H1 (cell line): Measurements from ENCODE around the gene CIZ1. TPM values are rescaled to one million over a fixed set of nuclear protein-coding genes. Genes with fewer than 3 reads are reported as not detected.

ENCODE experiments used
- CTCF ChIA-PET: fragments of 300-600 bp; sonication (Branson Sonifier 250); formaldehyde crosslinking; loops from one replicate; lab custom pipeline; 2021; ENCODE audit not compliant: partially characterized antibody; lab: Charles Lee
- POLR2A ChIA-PET: fragments of 300-600 bp; sonication (Branson Sonifier 250); formaldehyde crosslinking; loops from one replicate; lab custom pipeline; 2021; ENCODE audit warnings: inconsistent platforms; ENCODE audit not compliant: partially characterized antibody; lab: Charles Lee
- DNase-seq, 2 experiments: peaks; one replicate each; pipeline versions ENCODE4 v3.0.0 to v3.0.0-alpha.2; 2010 to 2022; ENCODE audit warnings: low spot score in 2 of 2, low read depth in 1 of 2, mixed read lengths in 1 of 2
- FAIRE-seq: peaks from 2 replicates; lab custom pipeline; 2011; peaks lifted over from hg19 to GRCh38; lab: Jason Lieb, UNC
- H2AFZ ChIP-seq: 2 replicates; pipeline ENCODE4 v1.8.1; 2012; ENCODE audit warnings: low read length, inconsistent platforms
- H2AK5ac ChIP-seq: 2 replicates; pipeline ENCODE4 v1.6.1; 2013; ENCODE audit warnings: low read depth, low read length
- H2BK120ac ChIP-seq: replicated peaks from 2 replicates; pipeline ENCODE3; 2013; ENCODE audit warnings: low read depth, low read length, inconsistent platforms
- H2BK12ac ChIP-seq: 2 replicates; pipeline ENCODE4 v1.6.1; 2013; ENCODE audit warnings: low read depth, low read length
- H2BK15ac ChIP-seq: 2 replicates; pipeline ENCODE4 v1.6.1; 2013; ENCODE audit warnings: low read length
- H2BK20ac ChIP-seq: 2 replicates; pipeline ENCODE4 v1.6.1; 2013; ENCODE audit warnings: low read length
- H2BK5ac ChIP-seq: 2 replicates; pipeline ENCODE4 v1.6.1; 2013; ENCODE audit warnings: low read depth, low read length
- H3K14ac ChIP-seq: 2 replicates; pipeline ENCODE4 v1.6.1; 2013; ENCODE audit warnings: inconsistent platforms; ENCODE audit not compliant: insufficient read length
- H3K18ac ChIP-seq: 2 replicates; pipeline ENCODE4 v1.6.1; 2013; ENCODE audit warnings: low read length; ENCODE audit errors: extremely low read depth
- H3K23ac ChIP-seq: 2 replicates; pipeline ENCODE4 v1.6.1; 2013; ENCODE audit warnings: inconsistent platforms; ENCODE audit not compliant: insufficient read length
- H3K23me2 ChIP-seq: 2 replicates; pipeline ENCODE4 v1.6.1; 2013; ENCODE audit warnings: low read depth, low read length
- H3K27ac ChIP-seq: 2 replicates; pipeline ENCODE4 v1.6.1; 2011; ENCODE audit warnings: low read depth, low read length, inconsistent platforms
- H3K27me3 ChIP-seq, 4 experiments: replicated peaks in 1 of 4; 1 replicate in 1 of 4; 2 replicates in 3 of 4; pipeline versions ENCODE4 v1.6.1 to v1.8.1; 2011 to 2013; ENCODE audit warnings: low read length in 3 of 4, mild to moderate bottlenecking in 3 of 4, inconsistent platforms in 2 of 4, mixed read lengths in 2 of 4, moderate library complexity in 1 of 4; ENCODE audit not compliant: control insufficient read depth in 3 of 4, insufficient read depth in 3 of 4; ENCODE audit errors: extremely low read depth in 1 of 4
- H3K36me3 ChIP-seq, 4 experiments: 2 replicates each; pipeline versions ENCODE4 v1.6.1 to v1.8.1; 2011 to 2013; ENCODE audit warnings: mild to moderate bottlenecking in 4 of 4, low read length in 3 of 4, moderate library complexity in 2 of 4, control low read depth in 1 of 4, inconsistent platforms in 1 of 4; ENCODE audit not compliant: insufficient read depth in 4 of 4, control insufficient read depth in 2 of 4
- H3K4ac ChIP-seq: replicated peaks from 2 replicates; pipeline ENCODE3; 2013; ENCODE audit warnings: low read length, low read depth, mixed read lengths, inconsistent platforms; ENCODE audit not compliant: insufficient read length
- H3K4me1 ChIP-seq, 4 experiments: replicated peaks in 1 of 4; 1 replicate in 1 of 4; 2 replicates in 3 of 4; pipeline versions ENCODE4 v1.6.1 to v1.8.1; 2011 to 2013; ENCODE audit warnings: low read length in 3 of 4, inconsistent platforms in 2 of 4, mixed read lengths in 1 of 4; ENCODE audit not compliant: insufficient read depth in 4 of 4, control insufficient read depth in 3 of 4
- H3K4me2 ChIP-seq, 2 experiments: 2 replicates each; pipeline versions ENCODE4 v1.6.1 to v1.8.1; 2011 to 2013; ENCODE audit warnings: low read depth in 2 of 2, low read length in 2 of 2, control low read depth in 1 of 2, inconsistent platforms in 1 of 2, mild to moderate bottlenecking in 1 of 2; ENCODE audit not compliant: insufficient read depth in 1 of 2
- H3K4me3 ChIP-seq, 4 experiments: fragments of 200-600, 300-600 bp in 1 of 4; sonication (generic), shearing (Covaris generic), sonication (Bioruptor Twin) in 1 of 4; 2 replicates each; pipeline versions ENCODE4 v1.5.1 to v1.8.1; 2011 to 2016; ENCODE audit warnings: low read length in 4 of 4, low read depth in 3 of 4, control low read depth in 2 of 4, inconsistent platforms in 2 of 4, mild to moderate bottlenecking in 2 of 4, mixed read lengths in 1 of 4, moderate library complexity in 1 of 4; ENCODE audit not compliant: insufficient read depth in 2 of 4; ENCODE audit errors: extremely low read depth in 1 of 4
- H3K56ac ChIP-seq: replicated peaks from 2 replicates; pipeline ENCODE3; 2013; ENCODE audit warnings: low read depth, mild to moderate bottlenecking, mixed read lengths, low read length, inconsistent platforms; ENCODE audit not compliant: insufficient read length
- H3K79me1 ChIP-seq: 2 replicates; pipeline ENCODE4 v1.6.1; 2013; ENCODE audit warnings: low read depth, low read length, control low read depth
- H3K79me2 ChIP-seq, 2 experiments: 2 replicates each; pipeline versions ENCODE4 v1.6.1 to v1.8.1; 2012 to 2013; ENCODE audit warnings: low read length in 2 of 2, mild to moderate bottlenecking in 2 of 2, inconsistent platforms in 1 of 2; ENCODE audit not compliant: insufficient read depth in 2 of 2, control insufficient read depth in 1 of 2
- H3K9ac ChIP-seq, 4 experiments: replicated peaks in 1 of 4; 1 replicate in 1 of 4; 2 replicates in 3 of 4; pipeline versions ENCODE4 v1.6.1 to v1.8.1; 2011 to 2013; ENCODE audit warnings: low read depth in 3 of 4, low read length in 3 of 4, control low read depth in 2 of 4, mild to moderate bottlenecking in 2 of 4, moderate library complexity in 2 of 4, inconsistent platforms in 1 of 4; ENCODE audit errors: extremely low read depth in 1 of 4
- H3K9me3 ChIP-seq, 2 experiments: 2 replicates each; pipeline versions ENCODE4 v1.6.1 to v1.8.1; 2012 to 2013; ENCODE audit warnings: mild to moderate bottlenecking in 2 of 2, moderate library complexity in 2 of 2, control low read depth in 1 of 2, inconsistent platforms in 1 of 2, low read depth in 1 of 2, low read length in 1 of 2, mixed read lengths in 1 of 2; ENCODE audit not compliant: insufficient read depth in 2 of 2
- H4K20me1 ChIP-seq, 2 experiments: replicated peaks in 1 of 2; 2 replicates each; pipeline versions ENCODE3 to v1.8.1; 2011 to 2013; ENCODE audit warnings: inconsistent platforms in 2 of 2, low read length in 2 of 2, mild to moderate bottlenecking in 1 of 2; ENCODE audit not compliant: insufficient read depth in 2 of 2, control insufficient read depth in 1 of 2
- H4K5ac ChIP-seq: 2 replicates; pipeline ENCODE4 v1.6.1; 2013; ENCODE audit warnings: low read length, low read depth, mixed read lengths, inconsistent platforms; ENCODE audit not compliant: insufficient read length
- H4K8ac ChIP-seq: 2 replicates; pipeline ENCODE4 v1.8.0; 2013; ENCODE audit warnings: mild to moderate bottlenecking, moderate library complexity, low read length, inconsistent platforms; ENCODE audit not compliant: insufficient read depth; ENCODE audit errors: extremely low read depth
- H4K91ac ChIP-seq: replicated peaks from 2 replicates; pipeline ENCODE3; 2013; ENCODE audit warnings: low read length, mixed read lengths, inconsistent platforms; ENCODE audit not compliant: insufficient read length
- BRCA1 ChIP-seq: IDR thresholded peaks from 2 replicates; pipeline ENCODE4 v1.6.1; 2012; ENCODE audit warnings: low read depth, low read length, improper control_type of control experiment
- CHD2 ChIP-seq: IDR thresholded peaks from 2 replicates; pipeline ENCODE4 v1.6.1; 2012; ENCODE audit warnings: low read length, improper control_type of control experiment
- GTF2F1 ChIP-seq: IDR thresholded peaks from 2 replicates; pipeline ENCODE4 v1.6.1; 2012; ENCODE audit warnings: low read depth, low read length, improper control_type of control experiment, borderline replicate concordance
- JUND ChIP-seq: IDR thresholded peaks from 2 replicates; pipeline ENCODE4 v1.6.1; 2011; ENCODE audit warnings: mild to moderate bottlenecking, improper control_type of control experiment, low read length
- KDM4A ChIP-seq: IDR thresholded peaks from one replicate; pipeline ENCODE4 v1.7.1; 2012; ENCODE audit warnings: low read depth, mild to moderate bottlenecking, moderate library complexity, low read length, inconsistent platforms; ENCODE audit not compliant: severe bottlenecking
- POLR2AphosphoS5 ChIP-seq: IDR thresholded peaks from 2 replicates; pipeline ENCODE4 v1.6.1; 2011; ENCODE audit warnings: low read depth, low read length
- RNF2 ChIP-seq: fragments of 200-900, 300-1000 bp; sonication (generic); IDR thresholded peaks from 2 replicates; pipeline ENCODE4 v1.7.1; 2016; ENCODE audit warnings: borderline replicate concordance, low read depth, mild to moderate bottlenecking, antibody characterized with exemption, low read length; ENCODE audit not compliant: poor library complexity, severe bottlenecking; ENCODE audit errors: missing control alignments
- SIN3A ChIP-seq, 2 experiments: IDR thresholded peaks in 1 of 2; conservative IDR thresholded peaks in 1 of 2; 2 replicates each; pipeline ENCODE4 v1.6.1; 2011 to 2012; ENCODE audit warnings: low read length in 2 of 2, improper control_type of control experiment in 1 of 2, low read depth in 1 of 2, mild to moderate bottlenecking in 1 of 2
- SRF ChIP-seq: IDR thresholded peaks from 2 replicates; pipeline ENCODE4 v1.6.1; 2011; ENCODE audit warnings: mild to moderate bottlenecking, low read depth, low read length, moderate library complexity
- SUZ12 ChIP-seq: fragments of 200-600 bp; sonication (generic); IDR thresholded peaks from 2 replicates; pipeline ENCODE4 v1.6.1; 2012; ENCODE audit warnings: mild to moderate bottlenecking, inconsistent platforms, low read length, moderate library complexity, mixed read lengths
- ZNF274 ChIP-seq: IDR thresholded peaks from 2 replicates; pipeline ENCODE4 v1.7.0; 2012; ENCODE audit warnings: low read length, borderline replicate concordance; ENCODE audit errors: extremely low read depth
- WGBS, 2 experiments: shearing (Covaris generic) in 1 of 2; methylation state at CpG; one replicate each; pipeline versions ENCODE4 v1.1.6 to v1.1.7; 2013 to 2015; ENCODE audit warnings: low lambda C conversion rate in 2 of 2, mixed read lengths in 2 of 2, inconsistent platforms in 1 of 2, low coverage in 1 of 2, missing lambda C conversion rate in 1 of 2; ENCODE audit not compliant: insufficient replicate concordance in 2 of 2, insufficient coverage in 1 of 2, insufficient read length in 1 of 2; ENCODE audit errors: extremely low coverage in 1 of 2, missing lambda C conversion rate in 1 of 2; 5-methylcytosine and 5-hydroxymethylcytosine counted together
- polyA plus RNA-seq, 7 experiments: library from polyadenylated mRNA; depleted of rRNA in 3 of 7; stranded (reverse) in 5 of 7; unstranded in 2 of 7; fragments of >200 nt in 5 of 7; fragments of 200-250 nt in 2 of 7; gene quantifications; 1 replicate in 5 of 7; 2 replicates in 1 of 7; 4 replicates in 1 of 7; pipeline versions ENCODE4 v1.2.1 to v1.2.3, GENCODE V29; 2011 to 2013; ENCODE audit warnings: missing spikeins in 2 of 7, mixed read lengths in 2 of 7
- total RNA-seq: library from RNA; stranded (reverse); fragmentation: NEBNext Ultra II Directional; extraction: Animal tissue kit (Norgen Biotek cat#: 25700); gene quantifications from 2 replicates; pipeline ENCODE4 v1.2.1, GENCODE V29; 2021

Gene CIZ1
- total and polyA plus RNA-seq, 2 of the 8 experiments (the other 6 are each of a cell fraction or from before 2014, with no cell fraction given) = 66.0 to 107 TPM

DNA sequence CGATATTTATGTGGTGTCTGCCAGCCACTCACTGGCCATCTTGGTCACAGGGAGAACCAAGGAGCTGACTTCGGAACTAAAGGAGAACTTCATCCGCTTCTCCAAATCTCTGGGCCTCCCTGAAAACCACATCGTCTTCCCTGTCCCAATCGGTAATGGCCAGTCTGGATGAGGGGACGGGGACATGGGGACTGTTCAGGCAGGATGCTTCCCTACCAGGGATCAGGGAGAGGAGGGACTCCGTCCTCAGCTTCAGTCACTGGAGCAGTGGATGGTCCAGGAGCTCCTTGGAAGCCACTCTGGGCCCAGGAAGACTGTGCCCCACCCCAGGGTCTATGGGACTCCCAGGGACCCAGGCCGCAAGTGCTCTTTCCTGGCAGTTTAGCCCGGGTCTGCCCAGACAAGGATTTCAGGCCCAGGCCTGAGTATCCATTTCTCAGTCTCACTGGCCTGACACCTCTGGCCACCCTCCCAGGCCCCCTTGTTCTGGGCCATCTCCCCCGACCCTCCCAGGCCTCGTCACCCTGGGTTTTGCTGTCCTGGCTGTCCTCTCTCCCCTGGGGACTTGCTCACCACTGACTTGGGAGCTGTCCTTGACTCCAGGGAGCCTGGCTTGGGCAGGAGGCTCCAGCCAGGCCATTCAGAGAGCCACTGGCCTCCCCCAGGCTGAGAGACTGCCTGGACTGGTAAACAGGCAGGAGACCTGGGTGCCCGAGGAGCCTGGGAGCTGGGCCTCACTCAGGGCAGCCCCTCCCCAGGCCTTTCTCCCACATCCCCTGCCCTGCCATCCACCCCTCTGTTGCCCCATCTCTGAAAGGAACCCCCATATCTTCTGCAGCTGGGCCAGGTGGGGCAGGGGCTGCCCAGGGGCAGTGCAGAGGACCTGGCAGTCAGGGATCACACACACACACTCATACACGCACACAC lies 39.0 kb downstream of the CIZ1 start:
- Histone ChIP-seq H3K56ac (no peak overlapping the region), H3K4ac (no peak overlapping the region), H3K23ac (no peak overlapping the region), H2BK20ac (no peak overlapping the region), H2BK15ac (no peak overlapping the region), H3K4me2 (no peak overlapping the region), H3K79me2 (no peaks in the 10 kb centered on the region), H2AK5ac (no peak overlapping the region), H2BK12ac (peak overlapping the region; percentile 28; the same call in 1 of the 2 replicates), H3K23me2 (no peaks in the 10 kb centered on the region), H3K4me3 (no peak overlapping the region), H3K79me1 (no peaks in the 10 kb centered on the region), H4K5ac (no peak overlapping the region), H3K14ac (no peak overlapping the region), H3K9me3 (no peaks in the 10 kb centered on the region), H2BK120ac (no peak overlapping the region), H3K4me1 (peaks cover 0 to 8% (median 3%) of the 10 kb centered on the region in 4 experiments; a peak in 5 of 7 replicates), H3K18ac (no peak overlapping the region), H2BK5ac (no peak overlapping the region), H4K8ac (no peak overlapping the region; the same call in 1 of the 2 replicates), H3K36me3 (no peaks in the 10 kb centered on the region), H3K27me3 (no peaks in the 10 kb centered on the region; a peak in 2 of 7 replicates), H4K91ac (no peak overlapping the region), H4K20me1 (no peaks in the 10 kb centered on the region), H2AFZ (no peak overlapping the region), H3K27ac (no peak overlapping the region), H3K9ac (no peak overlapping the region)
- ChIA-PET POLR2A (interaction anchor here (2.1 kb wide), 1 partner anchor 24 kb away, joined by 7 read pairs; no protein-coding TSS in a partner anchor), CTCF (interaction anchor here (0.7 to 6.1 kb wide), 5 partner anchors 9 to 101 kb away, joined by 3 to 74 read pairs (median 9); partner anchors contain the start of gene PTGES2)
- FAIRE-seq = no peak
- DNase-seq = no peak
- no peak for TF ChIP-seq BRCA1
- no peak for TF ChIP-seq GTF2F1
- TF ChIP-seq RNF2 = no peak
- no peak for TF ChIP-seq SRF
- no peak for TF ChIP-seq CHD2
- no peak for TF ChIP-seq SIN3A (conservative IDR thresholded peaks at IDR 0.05 in 1 of 2, IDR thresholded peaks at IDR 0.05 in 1 of 2; ENCODE audit: low read depth in 1 of 2, low read length in 2 of 2)
- no peak for TF ChIP-seq ZNF274
- TF ChIP-seq SUZ12 = no peak
- no peak for TF ChIP-seq POLR2AphosphoS5
- TF ChIP-seq KDM4A = no peak
- no peak for TF ChIP-seq JUND
- WGBS, 2 experiments = 87% methylated on average over 11 of the region's 13 CpGs; no CpG with 5 or more reads in 1 of the 2 experiments
